IPS-NIHi7 (cell line): ENCODE measurements around the gene RNF157.
"Not testable (repeated sequence)": the region's sequence is repeated elsewhere in the genome, so short reads cannot be mapped to it uniquely, and the experiment has no call there.

Source experiments
- DNase-seq: peaks from one replicate; pipeline ENCODE4 v3.0.0; 2012; ENCODE audit warnings: mixed read lengths; ENCODE audit errors: extremely low spot score

The RNF157 gene

DNA sequence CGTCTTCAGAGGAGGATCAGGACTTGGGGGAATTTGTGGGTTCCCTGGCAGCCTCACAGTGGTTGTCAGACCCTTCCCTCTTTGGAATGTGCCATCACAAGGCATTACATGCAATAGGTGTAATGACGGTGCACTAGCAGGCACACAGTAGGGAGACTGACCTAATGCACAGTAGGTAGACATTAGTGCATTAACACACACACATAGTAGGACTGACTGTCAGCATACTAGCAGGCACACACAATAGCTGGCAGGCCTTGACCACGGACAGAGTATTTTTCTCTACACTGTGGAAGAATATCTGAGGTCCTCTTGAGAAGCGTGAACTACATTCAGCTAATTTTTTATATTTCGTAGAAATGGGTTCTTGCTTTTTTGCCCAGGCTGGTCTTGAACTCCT is 14.0 kb upstream of the RNF157 start:
- DNase-seq = no peak

DNA sequence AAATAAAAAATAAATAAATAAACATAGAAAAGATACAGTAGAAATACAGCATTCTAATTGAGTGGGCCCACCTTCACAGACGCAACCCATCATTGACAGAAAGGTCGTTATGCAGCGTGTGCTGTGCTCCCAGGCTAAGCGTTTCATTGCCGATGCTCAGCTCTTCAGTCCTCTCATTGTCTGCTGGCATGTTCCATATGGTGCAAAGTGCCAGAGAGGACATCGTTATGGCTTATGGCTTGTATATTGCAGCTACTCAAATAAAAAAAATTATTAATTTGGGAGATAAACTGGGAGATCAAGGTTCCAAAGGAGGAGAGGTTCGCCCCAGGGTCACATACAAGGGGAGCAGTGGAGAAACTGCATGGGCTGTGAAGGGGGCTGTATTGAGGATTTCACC is 13.5 kb upstream of the RNF157 start:
- DNase-seq = no peak

DNA sequence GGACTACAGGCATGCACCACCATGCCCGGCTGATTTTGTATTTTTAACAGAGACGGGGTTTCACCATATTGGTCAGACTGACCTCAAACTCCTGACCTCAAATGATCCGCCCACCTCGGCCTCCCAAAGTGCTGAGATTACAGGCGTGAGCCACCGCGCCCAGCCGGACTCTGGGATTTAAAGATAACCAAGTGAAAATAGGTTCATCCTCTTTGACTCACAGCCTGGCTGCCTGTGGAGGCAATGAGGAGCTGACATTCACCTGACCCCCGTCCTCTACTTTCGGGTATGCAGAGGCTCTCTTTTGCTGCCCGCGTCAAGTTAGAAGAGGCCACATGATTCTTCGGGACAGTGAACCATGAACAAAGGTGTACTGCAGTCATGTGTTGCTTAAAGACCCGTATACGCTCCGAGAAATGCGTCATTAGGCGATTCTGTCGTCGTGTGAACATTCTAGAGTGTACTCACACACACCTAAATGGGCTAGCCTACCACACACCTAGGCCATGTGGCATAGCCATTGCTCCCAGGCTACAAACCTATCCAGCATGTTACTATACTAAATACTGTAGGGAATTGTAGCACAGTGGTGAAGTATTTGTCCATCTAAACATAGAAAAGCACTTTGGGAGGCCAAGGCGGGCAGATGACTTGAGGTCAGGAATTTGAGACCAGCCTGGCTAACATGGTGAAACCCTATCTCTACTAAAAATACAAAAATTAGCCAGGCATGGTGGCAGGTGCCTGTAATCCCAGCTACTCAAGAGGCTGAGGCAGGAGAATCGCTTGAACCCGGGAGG is 12.9 kb upstream of the RNF157 start:
- not testable (repeated sequence) for DNase-seq

DNA sequence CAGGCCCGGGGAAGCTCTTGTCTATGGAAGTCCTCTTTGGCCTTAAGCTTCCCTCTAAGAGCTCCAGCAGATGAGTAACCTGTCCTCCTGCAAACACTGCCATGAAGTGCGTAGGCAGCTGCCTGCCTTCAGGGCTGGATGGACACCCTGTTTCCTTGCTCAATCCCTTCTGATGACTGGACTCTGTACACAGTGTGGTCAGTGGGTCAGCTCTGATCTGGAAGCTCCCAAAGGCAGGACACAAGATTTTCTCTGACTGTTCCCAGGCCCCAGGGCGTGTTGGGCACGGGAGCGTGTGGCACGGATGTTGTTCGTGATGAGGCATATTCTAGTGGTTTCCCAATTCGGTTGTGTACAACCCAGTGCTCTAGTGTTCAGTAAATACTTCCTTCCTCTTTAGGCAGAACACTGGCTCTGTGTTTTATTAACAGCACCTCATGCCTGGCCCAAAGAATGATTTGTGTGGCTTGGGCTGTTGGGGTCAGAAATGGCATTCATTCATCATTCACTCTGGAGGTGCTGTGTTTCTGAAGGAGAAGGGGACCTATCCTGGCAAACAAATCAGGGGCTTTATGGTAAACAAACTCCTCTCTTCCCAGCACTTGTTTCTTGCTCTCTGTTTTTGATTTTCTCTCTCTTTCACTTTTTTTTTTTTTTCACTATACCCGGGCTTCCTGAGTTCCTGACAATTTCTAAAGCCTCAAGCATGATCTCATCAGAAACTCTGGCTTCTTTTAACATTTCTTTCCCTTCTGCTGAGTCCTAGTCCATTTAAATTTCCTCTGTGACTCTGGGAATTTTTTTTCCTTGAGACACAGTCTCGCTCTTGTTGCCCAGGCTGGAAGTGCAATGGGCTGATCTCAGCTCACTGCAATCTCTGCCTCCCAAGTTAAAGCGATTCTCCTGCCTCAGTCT is 12.0 kb upstream of the RNF157 start:
- no peak for DNase-seq

DNA sequence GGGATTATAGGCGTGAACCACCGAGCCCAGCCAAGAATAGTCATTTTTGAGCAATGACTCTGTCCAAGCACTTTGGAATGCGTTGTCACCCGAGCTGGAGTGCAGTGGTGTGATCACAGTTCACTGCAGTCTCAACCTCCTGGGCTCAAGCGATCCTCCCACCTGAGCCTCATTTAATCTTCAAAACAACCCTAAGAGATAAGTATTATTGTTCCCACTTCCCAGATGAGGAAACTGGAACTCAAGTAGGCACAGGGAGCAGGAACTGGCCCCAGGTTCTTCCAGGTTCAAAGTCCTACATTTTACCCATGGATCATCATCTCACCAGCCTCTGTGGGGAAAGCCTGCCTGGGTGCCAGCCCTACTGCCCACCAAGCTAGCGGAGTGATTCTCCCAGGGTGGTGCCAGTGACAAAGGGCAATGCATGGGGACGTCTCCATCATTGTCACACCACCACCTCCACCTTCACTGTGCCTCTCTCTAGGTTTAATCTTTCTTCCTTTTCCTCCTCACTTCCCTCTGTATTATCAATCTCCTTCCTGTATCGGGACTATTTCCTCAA is 11.3 kb upstream of the RNF157 start:
- no peak for DNase-seq

DNA sequence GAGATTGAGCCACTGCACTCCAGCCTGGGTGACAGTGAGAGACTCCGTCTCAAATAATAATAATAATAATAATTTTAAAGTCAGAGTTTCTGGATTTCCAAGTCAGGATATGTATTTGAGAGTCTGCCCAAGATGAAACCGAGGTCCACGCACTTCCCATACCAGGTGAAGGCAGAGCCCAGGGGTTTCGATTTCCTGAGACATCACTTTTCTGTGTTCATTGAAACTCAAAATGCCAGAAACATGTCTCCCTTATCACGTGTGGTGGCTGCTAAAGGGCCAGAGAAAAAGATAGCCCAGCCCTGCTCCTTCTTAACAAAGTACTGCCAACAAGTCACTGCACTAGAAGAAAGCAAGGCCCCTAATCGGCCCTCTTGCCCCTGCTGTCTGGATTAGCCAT is 9.8 kb upstream of the RNF157 start:
- DNase-seq = no peak

DNA sequence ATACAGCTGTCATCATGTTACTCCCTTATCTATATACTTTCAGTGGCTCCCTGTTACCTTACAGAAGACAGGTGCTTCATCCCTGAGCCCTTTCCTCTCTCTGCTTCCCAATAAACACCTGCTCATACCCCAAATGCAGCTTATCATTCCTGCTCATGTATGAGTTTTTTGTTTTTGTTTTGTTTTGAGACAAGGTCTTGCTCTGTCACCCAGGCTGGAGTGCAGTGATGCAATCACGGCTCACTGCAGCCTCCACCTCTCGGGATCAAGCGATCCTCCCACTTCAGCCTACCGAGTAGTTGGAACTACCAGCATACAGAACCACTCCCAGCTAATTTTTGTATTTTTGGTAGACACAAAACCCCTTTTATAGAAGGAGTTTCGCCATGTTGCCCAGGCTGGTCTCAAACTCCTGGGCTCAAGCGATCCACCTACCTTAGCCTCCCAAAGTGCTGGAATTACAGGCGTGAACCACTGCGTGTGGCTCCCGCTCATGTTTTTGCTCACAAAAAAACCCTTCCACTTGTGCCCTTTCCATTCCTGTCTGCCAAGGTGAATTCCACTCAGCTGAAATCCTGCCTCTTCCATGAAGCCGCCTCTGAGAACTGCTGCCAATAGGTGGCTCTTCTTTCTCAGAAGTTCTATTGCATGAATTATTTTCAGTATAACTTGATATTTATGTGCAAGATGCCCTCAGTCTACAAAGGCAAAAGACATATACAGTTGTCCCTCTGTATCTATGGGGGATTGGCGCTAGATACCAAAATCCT is 7.9 kb upstream of the RNF157 start:
- no peak for DNase-seq

DNA sequence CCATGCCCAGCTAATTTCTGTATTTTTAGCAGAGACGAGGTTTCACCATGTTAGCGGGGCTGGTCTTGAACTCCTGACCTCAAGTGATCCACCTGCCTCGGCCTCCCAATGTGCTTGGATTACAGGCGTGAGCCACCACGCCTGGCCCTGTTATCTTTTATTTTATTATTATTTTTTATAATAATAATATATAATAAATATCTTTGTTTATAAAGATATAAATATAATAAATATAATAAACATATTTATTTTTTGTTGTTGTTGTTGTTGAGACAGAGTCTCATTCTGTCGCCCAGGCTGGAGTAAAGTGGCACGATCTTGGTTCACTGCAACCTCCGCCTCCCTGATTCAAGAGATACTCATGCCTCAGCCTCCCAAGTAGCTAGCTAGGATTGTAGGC is 7.0 kb upstream of the RNF157 start:
- no peak for DNase-seq

DNA sequence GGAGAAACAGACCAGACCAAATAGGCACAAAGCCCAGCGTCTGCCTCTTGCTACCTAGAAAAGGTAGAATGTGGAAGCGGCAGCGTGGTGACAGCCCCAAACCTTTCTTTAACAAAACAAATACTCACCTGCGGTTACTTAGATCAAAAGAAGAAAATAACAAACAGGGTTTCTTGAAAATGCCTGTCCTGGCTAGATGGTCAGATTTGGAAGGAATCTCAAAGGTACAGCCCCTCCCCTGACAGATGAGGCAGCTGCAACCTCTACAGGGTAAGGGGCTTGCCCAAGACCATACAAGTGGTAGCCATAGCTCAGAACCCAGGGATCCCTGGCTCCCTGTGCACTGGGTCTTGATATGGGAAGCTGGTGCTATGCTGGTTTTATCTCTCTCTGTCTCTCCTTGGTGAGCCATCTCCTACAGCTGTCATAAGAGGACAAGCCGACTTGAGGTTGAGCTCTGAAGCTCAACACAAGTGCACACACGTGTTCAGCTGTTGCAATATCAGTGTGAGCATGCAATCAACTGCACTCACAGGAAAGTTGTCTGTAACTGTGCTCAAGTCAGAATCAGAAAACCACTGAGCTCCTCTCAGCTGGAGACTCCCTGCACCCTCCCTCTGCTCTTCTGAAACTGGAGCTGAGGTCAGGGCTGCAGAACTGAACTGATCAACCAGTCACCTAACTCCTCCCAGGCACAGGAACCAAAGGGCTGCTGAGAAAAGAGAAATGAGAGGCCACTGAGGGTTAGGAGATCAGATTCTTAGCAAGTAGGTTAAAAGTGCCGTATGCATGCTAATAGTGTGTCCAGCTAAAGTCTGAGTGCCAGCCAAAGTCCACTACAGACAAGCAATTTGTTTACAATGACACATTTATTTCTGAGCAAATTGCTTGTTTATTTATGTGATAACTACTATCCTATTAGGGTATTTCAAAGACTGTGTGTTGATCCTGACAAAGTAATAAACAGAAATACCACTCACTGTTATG is 6.1 kb upstream of the RNF157 start:
- DNase-seq = no peak

DNA sequence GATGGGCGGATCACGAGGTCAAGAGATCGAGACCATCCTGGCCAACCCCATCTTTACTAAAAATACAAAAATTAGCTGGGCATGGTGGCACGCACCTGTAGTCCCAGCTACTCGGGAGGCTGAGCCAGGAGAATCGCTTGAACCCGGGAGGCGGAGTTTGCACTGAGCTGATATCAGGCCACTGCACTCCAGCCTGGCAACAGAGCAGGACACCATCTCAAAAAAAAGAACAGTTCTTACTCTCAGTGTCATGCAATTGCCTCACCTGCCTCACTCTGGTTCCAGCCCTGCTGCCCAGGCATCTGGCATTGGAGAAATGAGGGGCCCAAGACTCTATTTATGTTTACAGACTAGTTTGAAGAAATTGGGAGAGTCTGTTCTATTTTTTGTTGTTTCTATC is 4.4 kb upstream of the RNF157 start:
- not testable (repeated sequence) for DNase-seq

DNA sequence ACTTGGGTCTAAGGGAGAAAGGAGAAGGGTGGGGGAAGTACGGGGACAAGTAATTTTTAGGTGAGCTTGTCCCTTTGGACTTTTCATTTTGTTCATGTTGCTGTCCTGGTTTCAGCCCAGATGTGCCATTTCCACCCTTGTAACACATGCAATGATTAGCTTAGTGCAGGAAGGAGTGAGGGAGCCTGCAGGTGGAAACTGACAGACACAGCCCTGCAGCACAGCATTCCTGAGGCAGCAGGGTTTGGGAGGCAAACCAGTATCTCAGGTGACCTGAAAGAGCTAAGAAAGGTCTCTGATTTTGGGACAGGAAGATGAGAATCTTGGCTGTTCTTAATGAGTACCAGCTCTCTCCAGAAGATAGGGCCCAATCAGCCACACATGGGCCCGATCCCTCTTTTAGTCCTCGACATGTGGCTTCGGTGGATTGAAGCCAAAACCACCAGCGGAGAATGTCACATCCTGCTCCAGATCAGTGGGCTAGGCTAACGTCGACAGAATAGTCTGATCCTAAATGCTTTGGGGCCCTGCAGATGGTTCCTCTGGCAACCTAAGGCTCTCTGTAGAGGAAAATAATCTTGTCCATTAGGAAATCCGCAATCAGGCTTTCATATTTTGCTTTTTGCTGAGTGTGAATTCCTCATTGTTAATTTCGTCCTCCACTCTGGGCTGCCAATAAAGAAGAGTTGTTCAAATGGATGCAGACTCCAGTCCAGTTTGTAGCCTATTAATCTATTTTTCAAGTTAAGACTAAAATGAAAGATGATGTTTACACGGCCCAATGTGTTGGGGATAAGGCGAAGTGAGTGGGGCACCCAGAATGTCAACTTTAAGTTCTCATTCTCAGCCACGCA is 3.8 kb upstream of the RNF157 start:
- DNase-seq = no peak

DNA sequence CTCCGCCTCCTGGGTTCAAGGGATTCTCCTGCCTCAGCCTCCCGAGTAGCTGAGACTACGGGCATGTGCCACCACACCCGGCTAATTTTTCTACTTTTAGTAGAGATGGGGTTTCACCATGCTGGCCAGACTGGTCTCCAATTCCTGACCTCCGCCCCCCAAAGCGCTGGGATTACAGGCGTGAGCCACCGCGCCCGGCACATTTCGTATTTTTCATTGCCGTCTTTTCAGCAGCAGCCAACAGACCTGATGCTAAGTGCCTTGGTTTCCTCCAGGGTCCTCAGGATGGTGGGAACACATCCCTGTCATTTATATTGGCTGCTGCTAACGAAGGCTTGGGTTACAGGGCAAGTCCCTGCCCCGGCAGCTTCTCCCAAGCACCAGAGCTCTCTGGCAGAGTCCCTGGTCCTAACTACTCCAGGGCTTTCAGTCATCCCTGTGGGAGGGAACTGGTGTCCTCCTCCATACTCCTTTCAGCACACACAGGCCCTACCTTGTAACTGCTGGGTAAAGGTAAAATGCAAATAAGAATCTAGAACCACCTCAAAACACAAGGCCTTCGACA is 1.5 kb upstream of the RNF157 start:
- no peak for DNase-seq

DNA sequence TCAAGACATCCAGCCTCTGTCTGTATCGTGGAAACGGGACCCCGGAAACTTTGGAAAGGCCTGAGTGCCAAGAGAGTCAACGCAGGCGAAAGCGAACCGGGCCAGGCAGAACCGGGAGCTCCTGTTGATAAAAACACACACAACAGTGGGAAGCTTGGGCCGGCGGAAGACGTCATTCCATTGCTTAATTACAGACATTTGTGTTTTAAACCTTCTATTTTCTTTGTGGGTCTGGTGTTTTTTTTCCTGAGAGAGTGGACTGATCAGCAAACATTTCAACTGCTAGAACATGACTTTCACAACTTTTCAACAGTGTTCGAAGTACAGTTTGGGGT is 878 bp upstream of the RNF157 start:
- no peak for DNase-seq

DNA sequence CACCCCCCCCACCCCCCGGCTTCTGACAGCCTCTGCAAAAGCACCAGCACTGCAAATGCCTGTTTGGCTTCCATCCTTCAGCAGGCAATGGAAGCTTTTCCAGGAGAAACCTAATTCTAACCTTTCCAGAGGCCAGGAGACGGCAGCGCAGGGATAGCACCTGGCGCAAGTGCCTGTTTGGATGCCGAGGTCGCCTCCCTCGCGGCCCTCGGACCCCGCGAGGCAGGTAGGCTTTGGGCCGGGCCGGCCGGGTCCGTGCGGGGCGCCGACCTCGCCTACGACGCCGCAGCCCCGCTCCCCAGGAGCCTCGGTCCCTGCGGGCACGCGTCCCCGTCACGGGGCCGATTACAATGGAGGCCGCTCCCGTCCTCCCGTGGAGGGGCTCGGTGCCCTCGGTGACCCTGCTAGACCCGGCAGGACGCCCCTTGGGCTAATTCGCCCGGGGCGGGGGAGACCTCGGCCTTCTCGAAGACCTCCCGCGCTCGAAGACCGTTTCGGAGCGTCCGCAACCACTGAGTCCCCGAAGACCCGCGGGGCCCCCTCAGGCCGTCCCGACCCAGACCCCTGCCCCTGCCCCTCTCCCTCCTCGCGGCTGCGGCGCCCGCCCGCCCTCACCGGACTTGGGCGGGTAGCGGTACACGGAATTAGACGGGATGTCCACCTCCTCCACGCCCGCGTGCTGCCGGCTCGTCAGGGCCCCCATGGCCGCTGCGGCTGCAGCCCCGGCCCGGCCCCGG is 587 bp downstream of the RNF157 start:
- peak; percentile 25 for DNase-seq

DNA sequence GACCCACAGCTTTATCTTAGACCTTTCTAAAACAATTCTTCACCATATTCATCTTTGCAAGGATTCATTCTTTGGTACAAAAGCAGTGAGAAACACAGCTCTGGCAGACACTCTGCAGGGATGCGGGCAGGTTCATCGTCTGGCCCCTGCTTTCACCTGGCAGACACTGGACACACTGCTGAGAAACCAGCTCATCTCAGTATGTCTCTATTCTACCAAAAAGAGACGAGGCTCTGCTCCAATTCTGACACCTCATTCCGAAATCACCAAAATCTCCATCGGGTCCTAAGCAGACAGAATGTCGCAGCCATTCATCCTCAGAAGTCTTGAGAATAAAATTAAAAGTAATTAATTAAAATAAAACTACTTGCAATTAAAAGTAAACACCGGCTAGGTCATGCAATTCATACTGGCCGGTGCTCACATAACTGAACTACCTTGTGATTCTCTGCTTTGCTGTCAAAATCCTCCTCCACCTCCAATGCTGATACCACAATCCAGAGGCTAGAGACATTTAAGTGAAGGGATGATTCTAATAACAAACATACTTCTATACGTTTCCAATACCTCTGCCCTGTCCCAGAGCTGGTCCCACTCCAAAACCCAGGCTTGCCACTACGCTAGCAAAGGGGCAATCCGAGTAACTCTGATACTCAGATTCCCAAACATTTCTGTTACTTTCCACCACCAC is 1.3 kb downstream of the RNF157 start:
- DNase-seq = no peak

DNA sequence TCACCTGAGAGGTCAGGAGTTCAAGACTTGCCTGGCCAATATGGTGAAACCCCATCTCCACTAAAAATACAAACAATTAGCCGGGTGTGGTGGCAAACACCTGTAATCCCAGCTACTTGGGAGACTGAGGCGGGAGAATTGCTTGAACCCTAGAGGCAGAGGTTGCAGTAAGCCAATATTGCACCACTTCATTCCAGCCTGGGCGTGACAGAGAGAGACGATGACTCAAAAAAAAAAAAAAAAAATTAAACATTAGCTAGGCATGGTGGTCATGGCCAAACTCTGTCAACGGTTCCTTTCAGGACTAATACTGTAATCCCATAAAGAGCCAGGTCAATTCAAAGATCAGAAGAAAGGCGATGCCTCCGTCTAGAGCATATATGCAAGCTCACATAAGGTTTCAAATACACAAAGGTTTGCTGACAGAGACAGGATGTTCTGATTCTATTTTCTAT is 2.4 kb downstream of the RNF157 start:
- no peak for DNase-seq

DNA sequence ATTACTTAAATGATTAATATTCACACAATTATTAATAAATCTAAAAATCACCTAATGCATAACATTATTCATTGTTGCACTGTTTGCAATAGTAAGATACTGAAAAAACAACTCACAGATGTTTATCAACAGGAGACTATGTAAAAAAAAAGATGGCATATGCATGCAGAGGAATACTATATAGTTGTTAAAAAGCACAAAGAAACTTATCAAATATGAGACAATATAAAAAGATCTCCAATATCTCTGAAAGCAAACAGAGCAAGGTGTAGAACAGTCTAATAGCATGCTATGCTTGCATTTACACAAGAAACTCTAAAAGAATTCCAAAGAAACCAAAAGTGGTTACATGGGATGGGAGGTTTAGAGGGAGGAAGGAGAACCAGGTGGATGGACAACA is 3.7 kb downstream of the RNF157 start:
- DNase-seq = no peak

DNA sequence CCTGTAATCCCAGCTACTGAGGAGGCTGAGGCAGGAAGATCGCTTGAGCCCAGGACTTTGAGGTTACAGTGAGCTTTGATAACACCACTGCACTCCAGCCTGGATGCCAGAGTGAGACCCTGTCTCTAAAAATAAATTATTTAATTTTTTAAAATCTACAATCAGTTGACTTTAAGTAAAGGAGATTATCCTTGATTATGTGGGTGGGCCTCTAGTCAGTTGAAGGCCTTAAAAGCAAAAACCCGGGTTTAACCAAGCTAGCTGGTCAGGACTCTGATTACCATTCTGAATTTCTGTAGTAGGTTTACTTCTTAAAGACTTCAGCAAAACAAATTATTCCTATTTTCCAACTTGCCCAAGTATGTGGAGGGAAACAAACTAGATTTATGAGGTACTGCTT is 4.4 kb downstream of the RNF157 start:
- no peak for DNase-seq
